GM18499 (cell line): ENCODE results near the gene HEY2.
"Not testable (repeated sequence)": the region's sequence is repeated elsewhere in the genome, so short reads cannot be mapped to it uniquely, and the experiment has no call there.

Experiments used
- ATAC-seq: cut with Tn5 transposase; IDR thresholded peaks from one replicate; pipeline ENCODE4 v1.9.1; 2021; ENCODE audit warnings: moderate number of reproducible peaks; ENCODE audit not compliant: insufficient read depth, unreplicated experiment

The HEY2 gene

DNA sequence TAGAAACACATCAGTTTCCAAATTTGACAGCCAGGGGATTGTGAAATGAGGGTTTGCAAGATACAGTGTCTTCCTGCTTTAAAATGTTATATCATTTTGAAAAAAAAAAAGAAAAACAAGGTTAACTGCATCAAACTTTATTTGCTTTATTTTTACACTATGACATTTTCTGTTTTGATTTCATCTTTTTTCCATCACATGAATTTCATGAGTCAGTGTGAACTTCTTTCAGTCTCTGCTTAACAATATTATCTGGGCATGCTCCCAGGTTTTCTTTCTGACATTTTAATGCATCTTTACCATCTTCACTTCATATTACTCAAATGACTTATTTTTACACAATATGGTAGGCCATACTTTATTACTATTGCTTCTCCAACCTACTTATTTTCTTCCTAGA is 43.2 kb downstream of the HEY2 start:
- no peak for ATAC-seq

DNA sequence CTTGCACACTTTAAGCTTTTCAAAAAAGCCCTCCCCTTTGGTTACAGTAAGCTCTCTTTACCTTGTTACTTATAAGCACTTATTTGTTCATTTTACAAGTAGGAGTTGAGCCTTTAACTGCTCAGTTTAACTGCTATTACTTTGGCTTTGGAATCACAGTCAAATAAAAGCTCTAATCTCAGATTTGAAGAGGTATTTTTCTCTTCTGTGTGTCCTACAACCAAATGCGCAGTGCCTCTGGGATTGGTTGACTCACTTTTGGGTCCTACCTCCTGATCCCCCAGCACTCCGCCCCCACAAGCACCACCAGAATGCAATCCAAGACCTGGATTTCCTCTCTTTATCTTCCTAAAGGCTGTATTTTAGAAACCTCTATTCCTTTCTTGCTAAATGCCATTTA is 43.8 kb downstream of the HEY2 start:
- no peak for ATAC-seq

DNA sequence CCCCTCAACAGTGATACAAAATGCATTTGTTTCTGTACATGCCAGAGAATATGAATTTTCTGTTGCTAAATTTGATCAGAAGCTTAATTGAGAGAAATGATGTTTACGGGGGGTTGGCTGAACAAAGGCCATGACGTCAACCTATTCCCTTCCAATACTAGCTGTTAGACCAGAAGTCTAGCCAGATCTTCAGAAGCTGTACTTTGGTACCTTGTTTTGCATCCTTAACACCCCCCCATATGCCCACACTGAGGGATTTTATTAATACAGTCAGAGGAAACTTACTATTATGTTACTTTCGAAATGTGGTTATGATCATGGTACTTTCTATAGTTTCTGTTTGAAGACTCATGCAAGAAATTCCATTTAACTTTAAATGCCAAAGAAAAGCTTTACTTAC is 44.4 kb downstream of the HEY2 start:
- ATAC-seq: no peak

DNA sequence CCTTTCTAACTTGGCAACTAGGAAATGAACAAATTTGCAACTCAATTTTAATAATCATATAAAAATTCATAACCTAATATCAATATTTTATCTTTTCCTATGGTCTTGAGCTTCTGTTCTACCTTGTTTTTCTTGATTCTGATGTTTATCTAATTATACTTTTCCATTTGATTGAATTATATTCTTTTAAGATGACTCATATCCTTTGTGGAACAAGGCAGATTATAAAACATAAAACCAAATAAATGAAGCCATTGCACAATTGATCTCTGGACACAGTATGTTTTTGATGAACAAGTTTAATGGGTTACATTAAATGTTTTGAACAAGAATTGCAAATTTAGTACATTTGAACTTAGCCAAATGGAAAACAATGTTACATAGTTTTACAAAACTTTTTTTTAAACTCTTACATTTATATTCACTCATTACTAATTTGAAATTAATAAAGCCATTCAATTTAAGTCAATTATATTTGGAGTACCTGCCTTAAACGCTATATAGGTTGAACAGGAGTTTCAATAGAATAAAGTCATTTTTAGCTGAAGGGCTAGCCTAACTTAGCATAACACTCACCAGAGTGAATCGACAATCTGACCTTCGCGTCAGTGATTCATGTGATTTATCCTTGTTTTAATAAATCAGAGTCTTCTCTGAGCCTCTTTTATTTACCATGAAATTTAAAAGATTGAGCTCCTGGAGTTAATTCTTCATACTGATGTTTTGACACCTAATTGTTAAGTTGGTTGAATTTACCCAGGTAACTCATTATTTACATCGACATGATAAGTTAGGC is 45.1 kb downstream of the HEY2 start:
- no peak for ATAC-seq

DNA sequence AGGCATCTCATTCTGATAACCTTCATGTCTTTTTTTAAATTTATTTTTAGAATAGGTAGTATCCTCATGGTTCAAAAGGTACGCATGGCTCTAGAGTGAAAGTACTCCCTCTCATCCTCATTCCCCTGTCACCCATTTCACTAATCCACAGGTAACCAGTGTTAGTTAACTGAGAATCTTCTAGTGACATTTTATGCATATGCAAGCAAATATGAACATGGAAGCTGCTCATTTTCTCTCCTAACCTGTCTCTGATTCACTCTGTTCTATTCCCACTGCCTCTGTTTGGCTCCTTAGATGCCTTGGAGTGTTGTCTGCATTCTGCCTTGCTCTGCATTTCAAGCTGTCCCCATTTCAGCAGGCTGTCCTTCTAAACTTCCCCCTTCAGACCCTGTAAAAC is 45.9 kb downstream of the HEY2 start:
- no peak for ATAC-seq

DNA sequence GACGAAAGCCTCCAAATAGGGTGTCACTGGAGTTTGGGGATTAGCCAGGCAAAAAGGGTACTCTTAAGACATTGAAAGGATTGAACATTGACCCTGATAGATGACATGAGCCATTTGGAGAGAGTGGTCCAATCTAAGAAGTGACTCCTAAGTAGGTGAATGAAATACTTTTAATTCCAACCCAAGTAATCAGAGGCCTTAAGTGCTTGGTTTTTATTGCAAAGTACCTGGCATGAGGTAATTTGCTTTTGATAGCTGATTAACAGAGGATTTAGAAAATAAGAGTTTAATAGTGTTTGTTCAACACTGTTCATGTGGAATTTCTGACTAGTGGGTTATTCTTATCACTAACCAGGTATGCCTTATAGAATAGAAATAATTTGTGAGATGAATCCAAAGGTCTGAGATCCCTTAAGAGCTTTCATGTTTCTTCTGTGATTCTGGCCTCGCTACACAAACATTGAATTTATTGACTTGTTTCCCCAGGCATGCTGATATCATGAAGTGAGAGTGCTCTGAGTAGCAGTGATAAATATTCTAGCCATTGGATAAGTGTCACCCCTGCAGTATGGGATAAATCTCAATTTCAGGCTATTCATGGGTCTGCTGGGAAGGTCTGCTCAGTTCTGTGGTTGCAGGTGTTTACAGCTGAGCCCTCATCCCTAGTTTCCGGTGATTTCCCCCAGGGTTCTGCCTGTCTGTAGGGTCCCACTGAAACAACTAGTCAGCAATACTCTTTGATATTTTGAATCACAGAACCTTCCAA is 47.9 kb downstream of the HEY2 start:
- ATAC-seq: no peak

DNA sequence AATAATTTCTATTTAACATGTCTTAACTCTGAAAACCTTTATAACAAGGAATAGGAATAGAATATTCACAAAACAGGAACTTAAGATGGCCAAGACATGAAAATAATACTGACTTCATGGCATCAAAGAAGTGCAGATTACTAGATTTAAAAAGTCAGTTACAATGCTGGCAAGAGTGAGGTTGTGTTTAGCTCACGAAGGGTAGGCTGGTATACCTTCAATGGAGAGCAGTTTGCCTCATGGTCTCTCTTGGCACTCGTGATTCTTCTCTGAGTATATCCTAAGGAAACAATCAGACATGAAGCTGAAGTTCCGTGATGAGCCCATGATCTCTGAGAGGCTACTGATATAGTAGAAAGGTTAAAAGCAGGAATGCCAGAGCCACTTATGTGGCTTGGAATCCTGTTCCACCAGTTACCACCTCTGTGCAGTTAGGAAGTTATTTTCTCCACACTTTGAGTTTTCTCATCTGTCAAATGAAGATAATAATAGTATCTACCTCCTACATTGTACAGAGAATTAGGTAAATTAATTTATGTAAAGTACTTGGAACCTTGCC is 48.5 kb downstream of the HEY2 start:
- no peak for ATAC-seq

DNA sequence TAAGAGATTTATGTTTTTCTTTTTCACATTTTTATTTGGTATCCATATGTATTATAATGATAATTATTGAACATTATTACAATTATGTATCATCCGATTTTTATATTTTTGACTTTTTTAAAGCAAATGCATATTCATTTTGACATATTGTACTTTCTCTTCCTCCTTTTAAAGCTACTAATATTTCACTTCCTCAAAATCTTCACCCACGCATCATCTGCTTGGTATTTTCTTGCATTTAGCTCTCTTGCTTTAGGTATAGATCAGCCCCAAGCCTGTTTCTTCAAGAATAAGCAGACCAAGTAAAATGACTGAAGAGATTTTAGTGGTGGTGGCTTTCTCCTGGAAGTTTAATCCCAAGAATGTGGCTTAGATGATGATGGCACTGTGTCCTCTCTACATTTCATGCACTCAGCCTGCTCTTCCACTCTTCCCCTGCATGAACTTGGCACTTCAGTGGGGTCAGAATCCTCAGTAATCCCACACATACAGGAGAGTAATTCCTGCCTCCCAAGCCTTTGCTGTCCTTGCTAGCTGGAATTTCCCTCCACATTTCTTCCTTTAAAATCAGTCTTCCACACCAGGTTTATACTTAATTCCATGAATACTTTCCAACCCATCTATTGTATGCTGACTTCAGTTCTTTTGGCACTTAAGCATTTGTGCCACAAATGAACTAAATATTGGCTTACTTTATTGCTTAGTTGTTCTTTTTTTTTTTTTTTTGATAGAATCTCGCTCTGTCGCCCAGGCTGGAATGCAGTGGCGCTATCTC is 49.5 kb downstream of the HEY2 start:
- ATAC-seq: peak; percentile 83

DNA sequence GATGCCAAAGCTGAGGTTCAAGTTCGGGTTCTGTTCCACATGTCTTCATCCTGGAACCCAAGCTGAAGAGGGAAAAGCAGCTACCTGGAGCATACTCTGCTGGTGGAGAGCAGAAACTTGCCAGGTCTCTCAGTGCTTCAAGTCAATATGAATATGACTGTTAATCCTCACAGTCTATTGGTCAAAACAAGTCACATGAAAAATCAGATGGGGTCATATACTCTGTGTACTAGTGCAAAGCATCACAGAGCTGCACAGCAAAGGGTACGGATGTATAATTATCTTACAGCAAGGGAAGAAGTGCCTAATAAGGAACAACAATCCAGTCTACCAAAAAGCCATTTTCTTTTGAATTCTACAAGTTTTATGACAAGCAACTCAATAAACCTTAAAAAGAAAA is 53.0 kb downstream of the HEY2 start:
- ATAC-seq: no peak

DNA sequence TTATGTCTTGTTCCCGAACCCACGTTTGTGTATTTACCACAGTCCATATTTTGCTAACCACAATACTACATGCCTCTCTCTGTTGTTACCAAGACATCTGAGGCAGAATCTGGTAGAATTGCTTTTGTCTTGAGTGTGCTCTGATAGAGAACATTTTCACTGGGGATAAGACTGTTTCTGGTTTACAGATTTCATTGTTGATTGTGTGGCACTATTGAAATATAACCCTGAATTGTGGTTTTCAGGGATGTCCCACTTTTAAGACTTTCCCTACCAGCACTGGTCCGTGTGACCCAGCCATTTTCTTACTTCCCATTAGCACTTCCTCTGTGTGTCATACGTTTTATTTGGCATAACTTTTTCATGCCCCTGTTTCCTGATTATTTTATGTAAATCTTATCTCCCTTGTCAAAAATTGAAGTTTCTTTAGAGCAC is 53.5 kb downstream of the HEY2 start:
- ATAC-seq: no peak

DNA sequence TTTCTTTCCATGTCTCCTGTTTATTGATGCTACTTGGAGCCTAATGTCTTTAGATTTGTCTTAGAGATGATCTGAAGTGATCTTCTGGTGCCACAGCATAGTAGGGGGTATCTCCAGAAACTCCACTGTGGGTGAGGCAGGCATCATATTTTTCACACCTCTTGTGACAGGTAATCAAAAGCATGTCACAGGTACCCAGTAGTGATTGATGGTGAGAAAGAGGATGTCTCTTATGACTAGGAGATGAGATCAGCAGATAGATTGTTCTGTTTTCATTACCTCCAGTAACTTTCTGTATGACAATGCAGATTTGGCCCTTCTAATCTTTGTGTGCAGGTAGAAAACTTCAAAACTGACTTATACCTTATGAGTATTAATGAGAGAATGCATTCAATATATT is 54.8 kb downstream of the HEY2 start:
- ATAC-seq: peak; percentile 47

DNA sequence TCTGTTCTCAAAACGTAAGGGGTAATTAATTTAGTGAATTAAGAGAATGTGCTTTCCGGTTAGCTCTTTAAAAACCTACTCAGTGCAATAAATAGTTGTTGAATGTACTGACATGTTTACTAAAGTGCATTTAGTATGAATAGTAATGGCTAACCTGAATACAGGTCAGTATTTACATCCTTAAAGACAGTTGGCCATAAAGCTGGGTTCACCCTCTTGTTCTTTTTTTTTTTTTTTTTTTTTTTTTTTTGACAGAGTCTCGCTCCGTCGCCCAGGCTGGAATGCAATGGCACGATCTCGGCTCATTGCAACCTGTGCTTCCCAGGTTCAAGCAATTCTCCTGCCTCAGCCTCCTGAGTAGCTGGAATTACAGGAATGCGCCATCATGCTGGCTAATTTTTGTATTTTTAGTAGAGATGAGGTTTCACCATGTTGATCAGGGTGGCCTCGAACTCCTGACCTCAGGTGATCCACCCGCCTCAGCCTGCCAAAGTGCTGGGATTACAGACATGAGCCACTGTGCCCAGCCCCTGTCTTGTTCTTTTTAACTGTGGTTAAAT is 55.5 kb downstream of the HEY2 start:
- not testable (repeated sequence) for ATAC-seq

DNA sequence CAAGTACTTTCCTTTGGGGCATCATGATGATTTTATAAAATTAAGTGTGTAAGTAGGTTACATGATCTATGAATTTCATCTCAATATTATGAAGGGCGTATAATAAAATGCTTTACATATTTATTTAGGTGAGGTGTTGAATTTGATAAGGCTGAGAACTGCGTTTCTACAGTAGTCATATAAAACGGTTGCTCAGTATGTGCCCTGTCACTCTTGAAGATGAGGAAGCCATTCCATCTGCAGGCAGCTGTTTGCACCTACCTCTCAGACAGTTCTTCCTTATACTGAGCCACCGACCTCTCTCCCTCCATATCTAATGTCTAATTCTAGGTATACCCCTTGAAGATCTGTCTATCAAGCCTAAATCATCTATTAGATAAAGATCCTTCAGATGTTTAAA is 57.4 kb downstream of the HEY2 start:
- no peak for ATAC-seq

DNA sequence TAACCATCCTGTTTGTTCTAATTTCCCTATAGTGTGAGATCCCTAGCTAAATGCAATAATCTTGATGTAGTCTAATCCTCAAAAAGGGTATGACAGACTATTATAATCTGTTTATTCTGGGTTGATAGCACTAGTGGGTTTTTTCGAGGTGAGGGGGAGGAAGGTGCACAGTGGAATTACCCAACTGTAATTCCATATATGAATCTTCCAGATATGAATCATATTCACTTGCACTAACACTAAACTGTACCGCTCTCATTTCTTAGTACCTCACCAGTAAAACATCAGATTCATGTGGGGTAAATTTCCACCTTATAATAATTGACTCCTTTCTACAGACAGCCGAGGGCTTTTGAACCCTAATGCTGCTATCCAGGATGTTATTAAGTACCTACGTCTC is 57.9 kb downstream of the HEY2 start:
- ATAC-seq: peak; percentile 37

DNA sequence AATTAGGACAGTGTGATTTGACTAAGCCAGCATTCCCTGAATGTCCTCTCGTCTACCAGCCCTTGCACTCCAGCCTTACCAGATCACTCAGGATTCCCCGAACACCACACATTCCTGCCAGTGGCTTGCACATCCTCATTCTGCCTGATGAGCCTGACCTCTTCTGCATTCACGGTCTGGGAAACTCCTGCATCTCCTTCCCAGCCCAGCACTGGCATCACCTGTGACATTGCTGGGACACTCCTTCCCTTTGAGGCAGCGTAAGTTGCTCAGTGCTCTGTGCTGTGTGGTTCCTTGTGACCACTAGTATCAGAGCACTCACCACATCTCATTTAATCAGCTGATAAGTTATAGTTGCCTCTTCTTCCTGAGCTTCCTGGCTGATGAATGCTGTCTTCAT is 58.6 kb downstream of the HEY2 start:
- no peak for ATAC-seq

DNA sequence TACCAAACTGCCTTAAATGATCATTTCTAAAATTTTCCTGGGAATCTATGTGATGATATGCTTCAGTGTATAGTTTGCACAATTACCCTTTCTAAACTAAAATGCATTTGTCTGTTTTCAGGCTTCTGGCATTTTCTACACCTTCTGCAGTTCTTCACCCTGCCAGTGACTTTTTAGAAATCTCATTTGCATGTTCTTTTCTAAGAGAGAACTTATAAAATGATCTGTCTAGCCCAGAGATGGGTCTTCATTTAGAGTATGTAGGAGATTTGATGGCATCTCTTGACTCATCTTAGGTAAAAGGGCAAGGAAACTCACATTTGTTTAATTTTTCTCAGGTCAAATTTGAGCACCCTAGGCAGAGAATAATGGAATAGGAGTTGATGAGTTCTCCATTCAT is 59.2 kb downstream of the HEY2 start:
- ATAC-seq: no peak

DNA sequence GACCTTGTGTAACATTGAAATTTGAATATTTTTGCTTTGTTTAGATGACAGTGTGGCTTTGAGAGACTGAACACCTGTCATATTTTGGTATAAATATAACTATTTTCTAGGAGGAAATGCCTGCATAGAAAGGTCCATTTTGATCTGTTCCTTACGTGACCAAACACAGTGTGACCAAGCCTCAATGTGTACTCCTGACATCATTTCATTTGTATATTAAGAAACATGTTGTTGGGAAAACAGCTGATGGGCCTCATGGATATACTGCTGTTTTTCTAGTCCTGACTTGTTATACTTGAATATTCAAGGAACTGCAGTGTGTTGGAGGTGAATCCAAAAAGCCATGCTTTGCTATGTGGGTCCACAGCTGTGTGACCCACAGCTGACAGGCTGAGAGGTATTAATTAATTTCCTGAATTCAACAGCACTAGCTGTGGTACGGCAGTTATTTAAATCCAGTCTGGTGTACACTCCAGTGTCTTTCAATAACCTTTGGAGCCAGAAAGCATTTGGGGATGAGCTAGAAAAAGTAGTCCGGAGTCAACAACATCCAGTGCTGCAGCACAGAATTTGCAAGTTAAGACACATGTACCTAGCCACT is 60.2 kb downstream of the HEY2 start:
- ATAC-seq: no peak

DNA sequence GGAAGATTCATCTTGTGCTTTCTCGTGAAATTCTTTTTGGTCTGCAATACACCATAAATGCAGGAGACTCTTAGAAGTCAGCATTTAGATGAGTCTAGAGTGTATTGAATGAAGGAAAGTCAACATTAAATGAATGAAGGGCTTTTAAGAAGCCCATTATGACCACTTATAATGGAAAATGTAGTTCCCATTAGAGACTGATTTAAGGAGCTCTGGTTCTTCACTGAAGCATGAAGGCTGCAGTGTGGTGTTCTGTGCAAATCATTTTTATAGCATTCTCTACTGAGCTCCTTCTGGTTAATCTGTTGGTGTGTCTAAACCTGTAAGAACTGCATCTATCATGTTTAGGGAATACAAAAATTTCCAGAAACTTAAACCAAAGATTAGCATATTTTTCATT is 61.0 kb downstream of the HEY2 start:
- ATAC-seq: no peak
